Breast epithelium (tissue), 3 donors: ENCODE data around the gene ADIPOR2.

ENCODE experiments used
- POLR2A ChIP-seq: fragments of 450-650 bp; IDR thresholded peaks from one replicate; pipeline ENCODE4 v1.6.1; 2016; ENCODE audit warnings: antibody characterized with exemption, mild to moderate bottlenecking, moderate library complexity
- POLR2AphosphoS5 ChIP-seq, 3 donors: sonication (generic); formaldehyde crosslinking; IDR thresholded peaks; one replicate each; pipeline ENCODE4 v1.6.1; 2017; ENCODE audit warnings: antibody characterized with exemption in 3 of 3
- TF ChIP-seq, protein P1 (sequence below), 3 donors: fragments of 450-650 bp; IDR thresholded peaks; one replicate each; pipeline ENCODE4 v1.5.1; 2016 to 2017; ENCODE audit warnings: antibody characterized with exemption in 3 of 3, mild to moderate bottlenecking in 3 of 3, moderate library complexity in 3 of 3

DNA sequence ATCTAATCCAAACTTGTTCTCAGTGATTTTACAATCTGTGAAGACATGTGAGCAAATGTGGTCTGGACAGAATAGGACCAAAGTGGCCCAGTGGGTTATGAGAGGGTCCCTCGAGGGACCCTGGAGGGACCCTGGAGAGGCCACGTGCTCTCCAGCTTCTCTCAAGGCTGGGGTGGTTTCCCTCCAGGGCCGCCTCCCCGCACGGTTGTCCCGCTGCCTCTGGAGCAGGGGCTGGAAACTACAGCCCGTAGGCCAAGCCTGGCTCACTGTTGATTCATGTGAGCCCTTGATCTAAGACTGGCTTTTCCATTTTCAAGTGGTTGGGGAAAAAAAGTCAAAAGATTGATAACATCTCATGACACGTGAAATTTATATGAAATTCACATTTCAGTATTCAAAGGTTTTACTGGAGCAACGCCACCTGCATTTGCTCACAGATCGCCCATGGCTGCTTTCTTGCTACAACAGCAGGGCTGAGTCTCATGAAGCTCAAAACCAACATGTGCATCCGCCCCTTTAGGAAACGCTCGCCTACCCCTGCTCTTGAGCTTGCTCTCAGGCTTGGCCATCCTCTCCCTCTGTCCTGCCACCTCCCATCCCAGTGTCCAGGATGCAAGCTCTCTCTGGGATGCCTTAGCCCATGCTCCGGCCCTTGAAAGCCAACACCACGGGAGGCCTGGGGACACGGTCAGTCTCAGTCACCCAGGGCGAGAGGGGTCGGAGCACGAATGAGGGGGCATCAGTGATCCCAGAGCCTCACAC, 117.3 kb downstream of the ADIPOR2 start:
- TF ChIP-seq, protein P1, sequence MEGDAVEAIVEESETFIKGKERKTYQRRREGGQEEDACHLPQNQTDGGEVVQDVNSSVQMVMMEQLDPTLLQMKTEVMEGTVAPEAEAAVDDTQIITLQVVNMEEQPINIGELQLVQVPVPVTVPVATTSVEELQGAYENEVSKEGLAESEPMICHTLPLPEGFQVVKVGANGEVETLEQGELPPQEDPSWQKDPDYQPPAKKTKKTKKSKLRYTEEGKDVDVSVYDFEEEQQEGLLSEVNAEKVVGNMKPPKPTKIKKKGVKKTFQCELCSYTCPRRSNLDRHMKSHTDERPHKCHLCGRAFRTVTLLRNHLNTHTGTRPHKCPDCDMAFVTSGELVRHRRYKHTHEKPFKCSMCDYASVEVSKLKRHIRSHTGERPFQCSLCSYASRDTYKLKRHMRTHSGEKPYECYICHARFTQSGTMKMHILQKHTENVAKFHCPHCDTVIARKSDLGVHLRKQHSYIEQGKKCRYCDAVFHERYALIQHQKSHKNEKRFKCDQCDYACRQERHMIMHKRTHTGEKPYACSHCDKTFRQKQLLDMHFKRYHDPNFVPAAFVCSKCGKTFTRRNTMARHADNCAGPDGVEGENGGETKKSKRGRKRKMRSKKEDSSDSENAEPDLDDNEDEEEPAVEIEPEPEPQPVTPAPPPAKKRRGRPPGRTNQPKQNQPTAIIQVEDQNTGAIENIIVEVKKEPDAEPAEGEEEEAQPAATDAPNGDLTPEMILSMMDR (IDR thresholded peaks at IDR 0.05), result no peak
- no peak for TF ChIP-seq POLR2A
- no peak for TF ChIP-seq POLR2AphosphoS5 (IDR thresholded peaks at IDR 0.05)
